ENCODE measurements around the gene MSL2.
"Not testable (repeated sequence)": the region's sequence is repeated elsewhere in the genome, so short reads cannot be mapped to it uniquely, and the experiment has no call there.

Gene MSL2

DNA sequence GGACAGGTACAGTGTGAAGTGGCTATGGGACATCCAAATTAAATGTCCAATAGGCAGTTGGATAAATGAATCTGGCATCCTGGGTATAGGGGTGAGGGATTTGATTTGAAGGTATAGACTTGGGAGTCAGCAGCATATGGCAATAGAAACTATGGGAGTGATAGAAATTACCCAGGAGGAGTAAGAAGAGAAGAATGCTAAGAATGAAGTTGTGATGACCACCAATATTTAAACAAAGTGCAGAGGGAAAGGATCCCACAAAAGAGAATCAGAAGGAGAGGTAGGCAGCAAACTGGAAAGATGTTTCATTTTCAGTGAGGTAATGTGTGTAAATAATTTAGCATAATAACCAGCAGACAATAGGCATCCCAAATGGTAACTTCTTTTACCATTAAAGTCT is 13.8 kb upstream of the MSL2 start:
- no peaks in the 10 kb centered on the region for H3F3A ChIP-seq (ENCODE audit: insufficient read depth)

GRCh38 chr3:136207489-136208115 is 11.5 kb upstream of the MSL2 start:
- Histone ChIP-seq H3K27me3 (ENCODE audit: low read length) (no peaks in the 10 kb centered on the region), H3K9me3 (ENCODE audit: insufficient read depth, low read length) (no peaks in the 10 kb centered on the region)
- TF ChIP-seq EZH2phosphoT487 (conservative IDR thresholded peaks at IDR 0.05; ENCODE audit: low read length), result no peak
- TF ChIP-seq, protein P1, sequence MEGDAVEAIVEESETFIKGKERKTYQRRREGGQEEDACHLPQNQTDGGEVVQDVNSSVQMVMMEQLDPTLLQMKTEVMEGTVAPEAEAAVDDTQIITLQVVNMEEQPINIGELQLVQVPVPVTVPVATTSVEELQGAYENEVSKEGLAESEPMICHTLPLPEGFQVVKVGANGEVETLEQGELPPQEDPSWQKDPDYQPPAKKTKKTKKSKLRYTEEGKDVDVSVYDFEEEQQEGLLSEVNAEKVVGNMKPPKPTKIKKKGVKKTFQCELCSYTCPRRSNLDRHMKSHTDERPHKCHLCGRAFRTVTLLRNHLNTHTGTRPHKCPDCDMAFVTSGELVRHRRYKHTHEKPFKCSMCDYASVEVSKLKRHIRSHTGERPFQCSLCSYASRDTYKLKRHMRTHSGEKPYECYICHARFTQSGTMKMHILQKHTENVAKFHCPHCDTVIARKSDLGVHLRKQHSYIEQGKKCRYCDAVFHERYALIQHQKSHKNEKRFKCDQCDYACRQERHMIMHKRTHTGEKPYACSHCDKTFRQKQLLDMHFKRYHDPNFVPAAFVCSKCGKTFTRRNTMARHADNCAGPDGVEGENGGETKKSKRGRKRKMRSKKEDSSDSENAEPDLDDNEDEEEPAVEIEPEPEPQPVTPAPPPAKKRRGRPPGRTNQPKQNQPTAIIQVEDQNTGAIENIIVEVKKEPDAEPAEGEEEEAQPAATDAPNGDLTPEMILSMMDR (IDR thresholded peaks at IDR 0.05; ENCODE audit: insufficient read depth, low read length, poor library complexity, severe bottlenecking), result no peak

More for the DNA sequence above, 13.8 kb upstream of the MSL2 start:
- H3K27me3 ChIP-seq (ENCODE audit: low read length), result no peaks in the 10 kb centered on the region
- H3K9ac ChIP-seq (ENCODE audit: low read length), result no peak overlapping the region
- no peaks in the 10 kb centered on the region for H3K36me3 ChIP-seq (ENCODE audit: low read length)
- TF ChIP-seq, protein P1 (IDR thresholded peaks at IDR 0.05; ENCODE audit: insufficient read depth, low read length, poor library complexity, severe bottlenecking), result no peak
- no peak for TF ChIP-seq EZH2phosphoT487 (conservative IDR thresholded peaks at IDR 0.05; ENCODE audit: low read length)
- H3K4me2 ChIP-seq (ENCODE audit: low read depth, low read length, poor library complexity, severe bottlenecking), result no peak overlapping the region
- H3K9me3 ChIP-seq (ENCODE audit: insufficient read depth, low read length), result no peaks in the 10 kb centered on the region
- no peaks in the 10 kb centered on the region for H3K79me2 ChIP-seq (ENCODE audit: insufficient read depth, low read length)
- no peaks in the 10 kb centered on the region for H3K9me2 ChIP-seq (replicated peaks; ENCODE audit: insufficient read depth, low read length)
- no peak overlapping the region for H3K27ac ChIP-seq (ENCODE audit: low read depth, low read length)
- no peak overlapping the region for H2AFZ ChIP-seq (ENCODE audit: low read depth, low read length, severe bottlenecking)
- H3K4me3 ChIP-seq (ENCODE audit: insufficient read depth, low read length, poor library complexity, severe bottlenecking), result no peak overlapping the region
- H4K20me1 ChIP-seq (ENCODE audit: low read depth, low read length), result no peaks in the 10 kb centered on the region

GRCh38 chr3:136199219-136199618 is 3.1 kb upstream of the MSL2 start:
- not testable (repeated sequence) for H3K27me3 ChIP-seq (ENCODE audit: low read length); H3K9me2 ChIP-seq (replicated peaks; ENCODE audit: insufficient read depth, low read length); H4K20me1 ChIP-seq (ENCODE audit: low read depth, low read length); H3K36me3 ChIP-seq (ENCODE audit: low read length); H3K27ac ChIP-seq (ENCODE audit: low read depth, low read length); H3K9me3 ChIP-seq (ENCODE audit: insufficient read depth, low read length); H3F3A ChIP-seq (ENCODE audit: insufficient read depth); H3K4me2 ChIP-seq (ENCODE audit: low read depth, low read length, poor library complexity, severe bottlenecking); H3K4me3 ChIP-seq (ENCODE audit: insufficient read depth, low read length, poor library complexity, severe bottlenecking); H2AFZ ChIP-seq (ENCODE audit: low read depth, low read length, severe bottlenecking); H3K9ac ChIP-seq (ENCODE audit: low read length)
- H3K79me2 ChIP-seq (ENCODE audit: insufficient read depth, low read length), result peaks cover 14% of the 10 kb centered on the region

More at GRCh38 chr3:136207489-136208115, 11.5 kb upstream of the MSL2 start:
- H3K36me3 ChIP-seq (ENCODE audit: low read length), result no peaks in the 10 kb centered on the region
- no peak overlapping the region for H3K9ac ChIP-seq (ENCODE audit: low read length)
- H3K27ac ChIP-seq (ENCODE audit: low read depth, low read length), result no peak overlapping the region
- H2AFZ ChIP-seq (ENCODE audit: low read depth, low read length, severe bottlenecking), result no peak overlapping the region
- no peaks in the 10 kb centered on the region for H3K9me2 ChIP-seq (replicated peaks; ENCODE audit: insufficient read depth, low read length)
- no peaks in the 10 kb centered on the region for H3K79me2 ChIP-seq (ENCODE audit: insufficient read depth, low read length)
- no peak overlapping the region for H3K4me2 ChIP-seq (ENCODE audit: low read depth, low read length, poor library complexity, severe bottlenecking)
- H4K20me1 ChIP-seq (ENCODE audit: low read depth, low read length), result no peaks in the 10 kb centered on the region
- H3F3A ChIP-seq (ENCODE audit: insufficient read depth), result no peaks in the 10 kb centered on the region
- no peak overlapping the region for H3K4me3 ChIP-seq (ENCODE audit: insufficient read depth, low read length, poor library complexity, severe bottlenecking)

DNA sequence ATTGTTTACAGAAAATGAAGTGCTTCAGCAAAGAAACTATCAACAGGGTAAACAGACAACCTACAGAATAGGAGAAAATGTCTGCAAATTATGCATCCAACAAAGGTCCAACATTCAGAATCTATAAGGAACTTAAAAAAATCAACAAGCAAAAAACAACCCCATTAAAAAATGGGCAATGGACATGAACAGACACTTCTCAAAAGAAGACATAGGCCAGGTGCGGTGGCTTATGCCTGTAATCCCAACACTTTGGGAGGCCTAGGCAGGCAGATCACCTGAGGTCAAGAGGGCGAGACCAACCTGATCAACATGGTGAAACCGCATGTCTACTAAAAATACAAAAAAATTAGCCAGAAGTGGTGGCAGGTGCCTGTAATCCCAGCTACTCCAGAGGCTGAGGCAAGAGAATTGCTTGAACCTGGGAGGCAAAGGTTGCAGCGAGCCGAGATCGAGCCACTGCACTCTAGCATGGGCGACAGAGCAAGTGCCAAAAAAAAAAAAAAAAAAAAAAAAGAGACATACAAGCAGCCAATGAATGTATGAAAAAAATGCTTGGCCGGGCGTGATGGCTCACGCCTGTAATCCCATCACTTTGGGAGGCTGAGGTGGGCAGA is 2.4 kb upstream of the MSL2 start:
- H3F3A ChIP-seq (ENCODE audit: insufficient read depth), result peaks cover 16% of the 10 kb centered on the region; the same call in 1 of the 2 replicates
- peaks cover 20% of the 10 kb centered on the region for H3K79me2 ChIP-seq (ENCODE audit: insufficient read depth, low read length)
- H3K9ac ChIP-seq (ENCODE audit: low read length); H3K9me3 ChIP-seq (ENCODE audit: insufficient read depth, low read length); H3K4me2 ChIP-seq (ENCODE audit: low read depth, low read length, poor library complexity, severe bottlenecking); H3K36me3 ChIP-seq (ENCODE audit: low read length); H4K20me1 ChIP-seq (ENCODE audit: low read depth, low read length); H3K27ac ChIP-seq (ENCODE audit: low read depth, low read length); H3K27me3 ChIP-seq (ENCODE audit: low read length); H3K4me3 ChIP-seq (ENCODE audit: insufficient read depth, low read length, poor library complexity, severe bottlenecking); H2AFZ ChIP-seq (ENCODE audit: low read depth, low read length, severe bottlenecking); H3K9me2 ChIP-seq (replicated peaks; ENCODE audit: insufficient read depth, low read length): not testable (repeated sequence)
